H1 (cell line): Measurements from ENCODE around the gene C12orf76. TPM values are rescaled to one million over a fixed set of nuclear protein-coding genes. Genes with fewer than 3 reads are reported as not detected.
"Not testable (repeated sequence)": the region's sequence is repeated elsewhere in the genome, so short reads cannot be mapped to it uniquely, and the experiment has no call there.

ENCODE experiments used
- CTCF ChIA-PET: fragments of 300-600 bp; sonication (Branson Sonifier 250); formaldehyde crosslinking; loops from one replicate; lab custom pipeline; 2021; ENCODE audit not compliant: partially characterized antibody; lab: Charles Lee
- POLR2A ChIA-PET: fragments of 300-600 bp; sonication (Branson Sonifier 250); formaldehyde crosslinking; loops from one replicate; lab custom pipeline; 2021; ENCODE audit warnings: inconsistent platforms; ENCODE audit not compliant: partially characterized antibody; lab: Charles Lee
- DNase-seq, 2 experiments: peaks; one replicate each; pipeline versions ENCODE4 v3.0.0 to v3.0.0-alpha.2; 2010 to 2022; ENCODE audit warnings: low spot score in 2 of 2, low read depth in 1 of 2, mixed read lengths in 1 of 2
- FAIRE-seq: peaks from 2 replicates; lab custom pipeline; 2011; peaks lifted over from hg19 to GRCh38; lab: Jason Lieb, UNC
- H2AFZ ChIP-seq: 2 replicates; pipeline ENCODE4 v1.8.1; 2012; ENCODE audit warnings: low read length, inconsistent platforms
- H2AK5ac ChIP-seq: 2 replicates; pipeline ENCODE4 v1.6.1; 2013; ENCODE audit warnings: low read depth, low read length
- H2BK120ac ChIP-seq: replicated peaks from 2 replicates; pipeline ENCODE3; 2013; ENCODE audit warnings: low read depth, low read length, inconsistent platforms
- H2BK12ac ChIP-seq: 2 replicates; pipeline ENCODE4 v1.6.1; 2013; ENCODE audit warnings: low read depth, low read length
- H2BK15ac ChIP-seq: 2 replicates; pipeline ENCODE4 v1.6.1; 2013; ENCODE audit warnings: low read length
- H2BK20ac ChIP-seq: 2 replicates; pipeline ENCODE4 v1.6.1; 2013; ENCODE audit warnings: low read length
- H2BK5ac ChIP-seq: 2 replicates; pipeline ENCODE4 v1.6.1; 2013; ENCODE audit warnings: low read depth, low read length
- H3K14ac ChIP-seq: 2 replicates; pipeline ENCODE4 v1.6.1; 2013; ENCODE audit warnings: inconsistent platforms; ENCODE audit not compliant: insufficient read length
- H3K18ac ChIP-seq: 2 replicates; pipeline ENCODE4 v1.6.1; 2013; ENCODE audit warnings: low read length; ENCODE audit errors: extremely low read depth
- H3K23ac ChIP-seq: 2 replicates; pipeline ENCODE4 v1.6.1; 2013; ENCODE audit warnings: inconsistent platforms; ENCODE audit not compliant: insufficient read length
- H3K23me2 ChIP-seq: 2 replicates; pipeline ENCODE4 v1.6.1; 2013; ENCODE audit warnings: low read depth, low read length
- H3K27ac ChIP-seq: 2 replicates; pipeline ENCODE4 v1.6.1; 2011; ENCODE audit warnings: low read depth, low read length, inconsistent platforms
- H3K27me3 ChIP-seq, 4 experiments: replicated peaks in 1 of 4; 1 replicate in 1 of 4; 2 replicates in 3 of 4; pipeline versions ENCODE4 v1.6.1 to v1.8.1; 2011 to 2013; ENCODE audit warnings: low read length in 3 of 4, mild to moderate bottlenecking in 3 of 4, inconsistent platforms in 2 of 4, mixed read lengths in 2 of 4, moderate library complexity in 1 of 4; ENCODE audit not compliant: control insufficient read depth in 3 of 4, insufficient read depth in 3 of 4; ENCODE audit errors: extremely low read depth in 1 of 4
- H3K36me3 ChIP-seq, 4 experiments: 2 replicates each; pipeline versions ENCODE4 v1.6.1 to v1.8.1; 2011 to 2013; ENCODE audit warnings: mild to moderate bottlenecking in 4 of 4, low read length in 3 of 4, moderate library complexity in 2 of 4, control low read depth in 1 of 4, inconsistent platforms in 1 of 4; ENCODE audit not compliant: insufficient read depth in 4 of 4, control insufficient read depth in 2 of 4
- H3K4ac ChIP-seq: replicated peaks from 2 replicates; pipeline ENCODE3; 2013; ENCODE audit warnings: low read length, low read depth, mixed read lengths, inconsistent platforms; ENCODE audit not compliant: insufficient read length
- H3K4me1 ChIP-seq, 4 experiments: replicated peaks in 1 of 4; 1 replicate in 1 of 4; 2 replicates in 3 of 4; pipeline versions ENCODE4 v1.6.1 to v1.8.1; 2011 to 2013; ENCODE audit warnings: low read length in 3 of 4, inconsistent platforms in 2 of 4, mixed read lengths in 1 of 4; ENCODE audit not compliant: insufficient read depth in 4 of 4, control insufficient read depth in 3 of 4
- H3K4me2 ChIP-seq, 2 experiments: 2 replicates each; pipeline versions ENCODE4 v1.6.1 to v1.8.1; 2011 to 2013; ENCODE audit warnings: low read depth in 2 of 2, low read length in 2 of 2, control low read depth in 1 of 2, inconsistent platforms in 1 of 2, mild to moderate bottlenecking in 1 of 2; ENCODE audit not compliant: insufficient read depth in 1 of 2
- H3K4me3 ChIP-seq, 4 experiments: fragments of 200-600, 300-600 bp in 1 of 4; sonication (generic), shearing (Covaris generic), sonication (Bioruptor Twin) in 1 of 4; 2 replicates each; pipeline versions ENCODE4 v1.5.1 to v1.8.1; 2011 to 2016; ENCODE audit warnings: low read length in 4 of 4, low read depth in 3 of 4, control low read depth in 2 of 4, inconsistent platforms in 2 of 4, mild to moderate bottlenecking in 2 of 4, mixed read lengths in 1 of 4, moderate library complexity in 1 of 4; ENCODE audit not compliant: insufficient read depth in 2 of 4; ENCODE audit errors: extremely low read depth in 1 of 4
- H3K56ac ChIP-seq: replicated peaks from 2 replicates; pipeline ENCODE3; 2013; ENCODE audit warnings: low read depth, mild to moderate bottlenecking, mixed read lengths, low read length, inconsistent platforms; ENCODE audit not compliant: insufficient read length
- H3K79me1 ChIP-seq: 2 replicates; pipeline ENCODE4 v1.6.1; 2013; ENCODE audit warnings: low read depth, low read length, control low read depth
- H3K79me2 ChIP-seq, 2 experiments: 2 replicates each; pipeline versions ENCODE4 v1.6.1 to v1.8.1; 2012 to 2013; ENCODE audit warnings: low read length in 2 of 2, mild to moderate bottlenecking in 2 of 2, inconsistent platforms in 1 of 2; ENCODE audit not compliant: insufficient read depth in 2 of 2, control insufficient read depth in 1 of 2
- H3K9ac ChIP-seq, 4 experiments: replicated peaks in 1 of 4; 1 replicate in 1 of 4; 2 replicates in 3 of 4; pipeline versions ENCODE4 v1.6.1 to v1.8.1; 2011 to 2013; ENCODE audit warnings: low read depth in 3 of 4, low read length in 3 of 4, control low read depth in 2 of 4, mild to moderate bottlenecking in 2 of 4, moderate library complexity in 2 of 4, inconsistent platforms in 1 of 4; ENCODE audit errors: extremely low read depth in 1 of 4
- H3K9me3 ChIP-seq, 2 experiments: 2 replicates each; pipeline versions ENCODE4 v1.6.1 to v1.8.1; 2012 to 2013; ENCODE audit warnings: mild to moderate bottlenecking in 2 of 2, moderate library complexity in 2 of 2, control low read depth in 1 of 2, inconsistent platforms in 1 of 2, low read depth in 1 of 2, low read length in 1 of 2, mixed read lengths in 1 of 2; ENCODE audit not compliant: insufficient read depth in 2 of 2
- H4K20me1 ChIP-seq, 2 experiments: replicated peaks in 1 of 2; 2 replicates each; pipeline versions ENCODE3 to v1.8.1; 2011 to 2013; ENCODE audit warnings: inconsistent platforms in 2 of 2, low read length in 2 of 2, mild to moderate bottlenecking in 1 of 2; ENCODE audit not compliant: insufficient read depth in 2 of 2, control insufficient read depth in 1 of 2
- H4K5ac ChIP-seq: 2 replicates; pipeline ENCODE4 v1.6.1; 2013; ENCODE audit warnings: low read length, low read depth, mixed read lengths, inconsistent platforms; ENCODE audit not compliant: insufficient read length
- H4K8ac ChIP-seq: 2 replicates; pipeline ENCODE4 v1.8.0; 2013; ENCODE audit warnings: mild to moderate bottlenecking, moderate library complexity, low read length, inconsistent platforms; ENCODE audit not compliant: insufficient read depth; ENCODE audit errors: extremely low read depth
- H4K91ac ChIP-seq: replicated peaks from 2 replicates; pipeline ENCODE3; 2013; ENCODE audit warnings: low read length, mixed read lengths, inconsistent platforms; ENCODE audit not compliant: insufficient read length
- WGBS, 2 experiments: shearing (Covaris generic) in 1 of 2; methylation state at CpG; one replicate each; pipeline versions ENCODE4 v1.1.6 to v1.1.7; 2013 to 2015; ENCODE audit warnings: low lambda C conversion rate in 2 of 2, mixed read lengths in 2 of 2, inconsistent platforms in 1 of 2, low coverage in 1 of 2, missing lambda C conversion rate in 1 of 2; ENCODE audit not compliant: insufficient replicate concordance in 2 of 2, insufficient coverage in 1 of 2, insufficient read length in 1 of 2; ENCODE audit errors: extremely low coverage in 1 of 2, missing lambda C conversion rate in 1 of 2; 5-methylcytosine and 5-hydroxymethylcytosine counted together
- polyA plus RNA-seq, 7 experiments: library from polyadenylated mRNA; depleted of rRNA in 3 of 7; stranded (reverse) in 5 of 7; unstranded in 2 of 7; fragments of >200 nt in 5 of 7; fragments of 200-250 nt in 2 of 7; gene quantifications; 1 replicate in 5 of 7; 2 replicates in 1 of 7; 4 replicates in 1 of 7; pipeline versions ENCODE4 v1.2.1 to v1.2.3, GENCODE V29; 2011 to 2013; ENCODE audit warnings: missing spikeins in 2 of 7, mixed read lengths in 2 of 7
- total RNA-seq: library from RNA; stranded (reverse); fragmentation: NEBNext Ultra II Directional; extraction: Animal tissue kit (Norgen Biotek cat#: 25700); gene quantifications from 2 replicates; pipeline ENCODE4 v1.2.1, GENCODE V29; 2021

C12orf76 gene
- total and polyA plus RNA-seq, 2 of the 8 experiments (the other 6 are each of a cell fraction or from before 2014, with no cell fraction given) = 14.4 to 18.6 TPM

DNA sequence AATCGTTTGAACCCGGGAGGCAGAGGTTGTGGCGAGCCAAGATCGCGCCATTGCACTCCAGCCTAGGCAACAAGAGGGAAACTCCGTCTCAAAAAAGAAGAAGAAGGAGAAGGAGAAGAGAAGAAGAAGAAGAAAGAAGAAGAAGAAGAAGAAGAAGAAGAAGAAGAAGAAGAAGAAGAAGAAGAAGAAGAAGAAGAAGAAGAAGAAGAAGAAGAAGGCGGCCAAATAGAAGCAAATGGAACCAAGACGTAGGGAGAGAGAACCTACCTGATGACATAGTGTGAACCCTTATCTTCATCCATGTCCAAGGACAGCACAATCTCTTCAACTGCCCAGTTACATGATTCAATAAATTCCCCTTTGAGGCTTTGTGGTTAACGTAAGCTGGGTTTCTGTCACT lies 19.8 kb upstream of the C12orf76 start:
- H3K27ac ChIP-seq, H3K4ac ChIP-seq, H3K14ac ChIP-seq, H4K8ac ChIP-seq, H3K4me3 ChIP-seq, H2BK15ac ChIP-seq, H3K79me1 ChIP-seq, H4K5ac ChIP-seq, H2BK20ac ChIP-seq, DNase-seq, FAIRE-seq, H3K27me3 ChIP-seq, H3K56ac ChIP-seq, H3K23ac ChIP-seq, H4K91ac ChIP-seq, H3K23me2 ChIP-seq, H3K4me2 ChIP-seq, H2BK5ac ChIP-seq, H3K4me1 ChIP-seq, H3K9me3 ChIP-seq, H3K36me3 ChIP-seq, H2AK5ac ChIP-seq, H3K9ac ChIP-seq, H2AFZ ChIP-seq, H2BK12ac ChIP-seq, H2BK120ac ChIP-seq, H3K79me2 ChIP-seq, H4K20me1 ChIP-seq, H3K18ac ChIP-seq: not testable (repeated sequence)
- 90% methylated on average over 9 of the region's 9 CpGs; no CpG with 5 or more reads in 1 of the 2 experiments for WGBS, 2 experiments
- POLR2A ChIA-PET = interaction anchor here (0.8 kb wide), 1 partner anchor 134 kb away, joined by 3 read pairs; no protein-coding TSS in a partner anchor
- CTCF ChIA-PET = interaction anchor here (0.8 kb wide), 1 partner anchor 155 kb away, joined by 3 read pairs; no protein-coding TSS in a partner anchor
